Activated CD4-positive, alpha-beta T cell treated with anti-CD3 and anti-CD28 coated beads, Interleukin-2, amount 50 U/mL, for 16 hours (primary cell): ENCODE results near the gene ATPAF2.

ENCODE experiments used
- DNase-seq: peaks from one replicate; pipeline ENCODE4 v3.0.0-alpha.2; 2020

The ATPAF2 gene

DNA sequence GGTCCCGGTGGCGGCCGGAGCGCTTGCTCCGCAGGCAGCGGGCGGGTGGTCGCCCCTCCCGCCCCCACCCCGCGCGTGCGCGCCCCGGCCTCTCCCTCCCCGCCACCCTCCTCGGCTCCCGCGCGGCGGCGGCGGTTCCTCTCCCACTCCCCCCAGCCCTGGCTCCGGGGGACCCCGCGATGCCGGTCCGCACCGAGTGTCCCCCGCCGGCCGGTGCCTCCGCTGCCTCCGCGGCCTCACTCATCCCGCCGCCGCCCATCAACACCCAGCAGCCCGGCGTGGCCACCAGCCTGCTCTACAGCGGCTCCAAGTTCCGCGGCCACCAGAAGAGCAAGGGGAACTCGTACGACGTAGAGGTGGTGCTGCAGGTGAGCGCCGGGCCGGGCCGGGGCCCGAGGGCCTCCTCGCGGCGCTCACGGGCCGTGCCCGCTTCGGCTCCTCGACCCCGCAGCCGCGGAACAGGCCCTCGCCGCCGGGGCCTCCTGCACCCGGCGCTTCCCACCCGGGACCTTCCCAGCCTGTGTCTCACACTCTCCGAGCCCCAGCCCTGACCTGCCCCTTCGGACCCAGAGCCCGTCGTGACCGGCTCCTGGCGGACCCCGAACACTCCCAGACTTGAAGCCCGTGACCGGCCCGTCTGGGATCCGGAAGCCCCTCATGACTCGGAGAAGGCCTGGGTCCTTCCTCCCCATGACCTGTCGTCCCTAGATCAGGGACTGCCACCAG, 730 bp upstream of the ATPAF2 start:
- DNase-seq: peak; percentile 23

GRCh38 chr17:18038149-18038850, 668 bp downstream of the ATPAF2 start:
- DNase-seq: peak; percentile 49

GRCh38 chr17:18037486-18037885, 1.5 kb downstream of the ATPAF2 start:
- DNase-seq: no peak

GRCh38 chr17:18035704-18036103, 3.3 kb downstream of the ATPAF2 start:
- no peak for DNase-seq

DNA sequence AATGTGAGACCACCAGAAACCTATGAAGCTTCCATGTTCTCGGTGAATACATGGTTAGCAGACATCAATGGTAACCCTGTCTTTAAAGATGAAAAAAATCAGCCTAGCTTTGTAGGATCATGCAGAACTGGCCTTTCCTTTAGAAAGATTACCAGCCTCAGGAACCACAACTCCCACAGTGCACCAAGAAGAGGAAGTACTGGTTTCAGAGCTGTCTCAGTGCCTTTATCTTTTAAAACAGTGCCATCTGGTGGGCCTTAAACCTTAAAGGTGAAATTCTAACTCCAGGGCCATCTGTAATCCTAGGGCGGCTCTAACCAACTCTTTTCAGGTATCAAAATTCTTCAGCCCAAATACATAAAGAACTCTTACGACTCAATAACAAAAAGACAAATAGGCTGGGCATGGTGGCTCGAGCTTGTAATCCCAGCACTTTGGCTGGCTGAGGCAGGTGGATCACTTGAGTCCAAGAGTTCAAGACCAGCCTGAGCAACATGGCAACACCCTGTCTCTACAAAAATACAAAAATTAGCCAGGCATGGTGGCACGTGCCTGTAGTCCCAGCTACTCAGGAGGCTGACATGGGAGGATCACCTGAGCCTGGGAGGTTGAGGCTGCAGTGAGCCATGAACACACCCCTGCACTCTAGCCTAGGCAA, 5.4 kb downstream of the ATPAF2 start:
- DNase-seq: peak; percentile 80

DNA sequence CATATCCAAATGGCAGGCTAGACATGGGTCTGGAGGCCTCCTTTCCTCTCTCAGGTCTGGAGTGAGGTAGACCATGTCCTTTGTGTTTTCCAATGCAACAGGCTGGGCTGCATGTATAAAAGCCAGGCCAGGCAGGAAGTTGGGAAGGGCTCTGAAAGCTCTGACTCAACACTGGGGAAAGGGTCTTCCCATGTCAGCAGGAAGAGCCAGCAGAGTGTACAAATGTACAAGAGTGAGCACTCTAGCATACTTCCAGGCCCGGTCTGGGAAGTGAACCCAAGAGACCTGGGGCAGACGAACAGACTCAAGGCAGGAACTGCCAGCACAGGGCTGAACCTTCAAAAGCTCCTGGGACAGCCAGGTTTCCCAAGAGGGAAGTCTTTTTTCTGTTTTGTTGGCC, 7.0 kb downstream of the ATPAF2 start:
- no peak for DNase-seq

DNA sequence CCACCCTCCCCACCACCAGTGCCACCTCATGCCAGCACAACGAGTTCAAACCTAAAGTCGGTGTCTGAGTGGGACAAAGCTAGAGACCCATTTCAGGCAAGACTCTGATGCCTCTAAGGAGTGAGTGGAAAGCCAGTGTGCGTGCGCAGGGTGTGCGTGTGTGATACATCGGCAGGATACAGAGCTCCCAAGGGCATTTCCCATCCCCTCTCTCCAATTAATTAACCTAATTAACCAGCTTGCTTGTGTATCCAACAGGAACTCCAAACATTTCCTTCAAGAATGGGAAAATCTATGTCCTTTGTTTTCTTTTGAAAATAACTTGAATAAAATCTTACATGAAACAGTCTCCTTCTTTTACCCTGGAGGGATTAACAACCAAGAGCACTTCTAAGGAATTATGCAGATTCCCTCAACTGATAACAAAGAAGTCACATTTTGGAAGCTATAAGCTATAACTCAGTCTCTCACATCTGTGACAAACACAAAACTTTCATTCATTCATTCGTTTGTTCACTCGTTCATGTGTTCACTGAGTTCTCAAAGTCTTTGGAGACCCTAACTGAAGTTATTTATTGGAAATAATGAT, 9.9 kb downstream of the ATPAF2 start:
- DNase-seq: no peak

- DNase-seq: no peak
Measured at GRCh38 chr17:18028114-18028951, 10.6 kb downstream of the ATPAF2 start.

- no peak for DNase-seq
Measured at GRCh38 chr17:18027280-18027679, 11.7 kb downstream of the ATPAF2 start.

GRCh38 chr17:18025945-18026776, 12.8 kb downstream of the ATPAF2 start:
- peak; percentile 26 for DNase-seq

DNA sequence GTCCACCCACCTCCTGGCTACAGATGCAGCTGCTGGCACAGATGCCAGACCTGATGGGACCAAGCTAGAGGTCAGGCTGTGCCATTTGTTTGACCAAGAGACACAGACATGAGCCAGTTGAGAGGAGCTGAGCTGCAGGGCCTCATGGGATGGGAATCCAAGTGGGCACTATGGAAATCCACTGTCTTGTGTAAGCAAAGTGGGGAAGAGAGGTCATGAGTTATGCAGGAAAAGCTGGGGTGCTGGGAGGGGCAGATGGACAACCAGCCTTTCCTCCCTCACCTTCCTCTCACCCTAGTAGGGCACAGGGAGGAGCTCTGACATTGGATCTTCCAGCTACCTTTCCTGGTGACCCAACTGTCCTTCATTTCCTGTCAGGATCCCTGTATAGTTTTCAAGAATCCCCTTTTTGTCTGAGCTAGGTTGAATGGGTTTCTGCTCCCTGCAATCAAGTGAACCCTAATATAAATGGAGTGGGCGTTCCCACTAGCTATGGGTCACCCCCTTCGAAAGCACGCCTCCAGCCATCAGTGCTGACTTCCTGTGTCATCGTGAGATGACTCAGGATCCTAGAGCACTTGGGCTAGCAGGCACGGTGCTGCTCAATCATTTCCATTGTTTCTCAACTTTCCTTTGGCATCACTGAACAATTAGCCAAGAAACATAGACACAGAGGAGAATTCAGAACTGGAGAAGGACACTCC, 13.6 kb downstream of the ATPAF2 start:
- DNase-seq: peak; percentile 81

GRCh38 chr17:18021372-18021771, 17.6 kb downstream of the ATPAF2 start:
- DNase-seq: no peak

- no peak for DNase-seq
Measured at GRCh38 chr17:18020971-18021370, 18.0 kb downstream of the ATPAF2 start.

DNA sequence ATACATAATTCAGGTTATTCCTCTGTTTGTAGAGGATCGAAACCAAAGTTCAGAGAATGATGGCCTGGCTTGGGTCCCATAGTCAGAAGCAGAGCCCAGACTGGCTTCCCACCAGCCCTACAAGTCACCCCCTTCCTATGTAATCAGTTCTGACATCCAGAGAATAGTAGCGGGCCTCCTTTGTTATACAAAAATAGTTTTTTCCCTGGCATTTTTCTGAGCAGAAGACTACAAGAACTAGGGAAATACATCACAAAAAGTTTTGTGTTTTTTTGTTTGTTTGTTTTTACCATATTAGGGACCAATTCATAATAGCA, 19.2 kb downstream of the ATPAF2 start:
- no peak for DNase-seq

- DNase-seq: no peak
Measured at GRCh38 chr17:18018411-18018921, 20.5 kb downstream of the ATPAF2 start.

GRCh38 chr17:18017958-18018357, 21.0 kb downstream of the ATPAF2 start:
- DNase-seq: no peak

- no peak for DNase-seq
Measured at GRCh38 chr17:18016426-18016825, 22.5 kb downstream of the ATPAF2 start.

- no peak for DNase-seq
Measured at GRCh38 chr17:18015593-18015992, 23.4 kb downstream of the ATPAF2 start.

GRCh38 chr17:18014006-18014405, 25.0 kb downstream of the ATPAF2 start:
- DNase-seq: no peak

GRCh38 chr17:18011286-18011685, 27.7 kb downstream of the ATPAF2 start:
- DNase-seq: no peak
